Type B pancreatic cell (in vitro differentiated cells): Measurements from ENCODE around the gene GAMT. TPM values are rescaled to one million over a fixed set of nuclear protein-coding genes. Genes with fewer than 3 reads are reported as not detected.

ENCODE experiments used
- DNase-seq: peaks from one replicate; pipeline ENCODE4 v3.0.0; 2021; ENCODE audit warnings: mixed read lengths; ENCODE audit not compliant: unreplicated experiment; ENCODE audit errors: extremely low spot score
- H3K27ac Mint-ChIP-seq: 2 replicates; pipeline ENCODE4 v1.8.0; 2021; ENCODE audit warnings: mild to moderate bottlenecking, mixed read lengths
- H3K27me3 Mint-ChIP-seq: 2 replicates; pipeline ENCODE4 v1.8.0; 2021; ENCODE audit warnings: mixed read lengths
- H3K36me3 Mint-ChIP-seq: 2 replicates; pipeline ENCODE4 v1.8.0; 2021; ENCODE audit warnings: mixed read lengths
- H3K4me1 Mint-ChIP-seq: one replicate; pipeline ENCODE4 v1.8.0; 2021; ENCODE audit warnings: mixed read lengths; ENCODE audit not compliant: unreplicated experiment
- H3K4me3 Mint-ChIP-seq: 2 replicates; pipeline ENCODE4 v1.8.0; 2021; ENCODE audit warnings: mild to moderate bottlenecking, mixed read lengths
- H3K9me3 Mint-ChIP-seq: 2 replicates; pipeline ENCODE4 v1.8.0; 2021; ENCODE audit warnings: mixed read lengths
- CTCF ChIP-seq: fragments of 200-600 bp; sonication (generic); conservative IDR thresholded peaks from 2 replicates; pipeline ENCODE4 v1.5.0; 2021; ENCODE audit warnings: antibody characterized with exemption, mild to moderate bottlenecking
- total RNA-seq: library from RNA; stranded (reverse); gene quantifications from 2 replicates; pipeline ENCODE4 v1.2.1, GENCODE V29; 2021; ENCODE audit warnings: low replicate concordance

Gene GAMT
- total RNA-seq, 1 donor from 2014 or later, result 37.9 TPM

- Mint-ChIP-seq H3K9me3 (no peaks in the 10 kb centered on the region), H3K4me3 (peak overlapping the region; percentile 73), H3K36me3 (no peaks in the 10 kb centered on the region), H3K27ac (no peak overlapping the region), H3K4me1 (peaks cover 9% of the 10 kb centered on the region), H3K27me3 (no peaks in the 10 kb centered on the region)
- no peak for DNase-seq
- no peak for TF ChIP-seq CTCF
Measured at GRCh38 chr19:1400281-1401137, 833 bp downstream of the GAMT start.

- Mint-ChIP-seq H3K27me3 (no peaks in the 10 kb centered on the region), H3K4me1 (peaks cover 9% of the 10 kb centered on the region), H3K36me3 (no peaks in the 10 kb centered on the region), H3K4me3 (no peak overlapping the region), H3K9me3 (no peaks in the 10 kb centered on the region), H3K27ac (no peak overlapping the region)
- TF ChIP-seq CTCF, result no peak
- DNase-seq, result no peak
Measured at GRCh38 chr19:1399745-1400144, 1.6 kb downstream of the GAMT start.

GRCh38 chr19:1399079-1399478 is 2.3 kb downstream of the GAMT start:
- H3K27me3 Mint-ChIP-seq, result no peaks in the 10 kb centered on the region

GRCh38 chr19:1397838-1398237 is 3.5 kb downstream of the GAMT start:
- TF ChIP-seq CTCF, result no peak
- Mint-ChIP-seq H3K4me1 (peaks cover 4% of the 10 kb centered on the region), H3K27me3 (no peaks in the 10 kb centered on the region), H3K9me3 (no peaks in the 10 kb centered on the region), H3K27ac (no peak overlapping the region), H3K4me3 (no peak overlapping the region), H3K36me3 (no peaks in the 10 kb centered on the region)
- DNase-seq, result no peak

More at GRCh38 chr19:1399079-1399478, 2.3 kb downstream of the GAMT start:
- Mint-ChIP-seq H3K36me3 (no peaks in the 10 kb centered on the region), H3K4me3 (no peak overlapping the region), H3K27ac (no peak overlapping the region), H3K4me1 (peaks cover 9% of the 10 kb centered on the region), H3K9me3 (no peaks in the 10 kb centered on the region)
- no peak for TF ChIP-seq CTCF
- DNase-seq, result no peak

GRCh38 chr19:1396768-1397679 is 4.3 kb downstream of the GAMT start:
- no peaks in the 10 kb centered on the region for H3K27me3 Mint-ChIP-seq
- no peaks in the 10 kb centered on the region for H3K4me1 Mint-ChIP-seq
- H3K27ac Mint-ChIP-seq, result no peak overlapping the region
- no peaks in the 10 kb centered on the region for H3K36me3 Mint-ChIP-seq
- no peaks in the 10 kb centered on the region for H3K9me3 Mint-ChIP-seq
- H3K4me3 Mint-ChIP-seq, result no peak overlapping the region
- DNase-seq, result no peak
- TF ChIP-seq CTCF, result no peak
